KOPT-K1 (cell line): ENCODE measurements around the gene SLFN12L.
A peak's percentile ranks its signal among the peaks of the same experiment; 100 is the strongest.
"Not testable (repeated sequence)": the region's sequence is repeated elsewhere in the genome, so short reads cannot be mapped to it uniquely, and the experiment has no call there.

Experiments used
- H3K27ac ChIP-seq: fragments of 200-600 bp; sonication (generic); 2 replicates; pipeline ENCODE4 v1.5.1; 2016; ENCODE audit warnings: antibody characterized with exemption, mild to moderate bottlenecking, low read depth, low read length; ENCODE audit not compliant: poor library complexity, severe bottlenecking
- H3K36me3 ChIP-seq: fragments of 200-600 bp; sonication (generic); 2 replicates; pipeline ENCODE4 v1.5.1; 2017; ENCODE audit warnings: antibody characterized with exemption, mild to moderate bottlenecking, low read length, moderate library complexity; ENCODE audit not compliant: insufficient read depth
- H3K9me3 ChIP-seq: fragments of 200-600 bp; sonication (generic); 2 replicates; pipeline ENCODE4 v1.5.1; 2017; ENCODE audit warnings: antibody characterized with exemption, low read length, mild to moderate bottlenecking; ENCODE audit not compliant: insufficient read depth, poor library complexity, severe bottlenecking

Gene SLFN12L

DNA sequence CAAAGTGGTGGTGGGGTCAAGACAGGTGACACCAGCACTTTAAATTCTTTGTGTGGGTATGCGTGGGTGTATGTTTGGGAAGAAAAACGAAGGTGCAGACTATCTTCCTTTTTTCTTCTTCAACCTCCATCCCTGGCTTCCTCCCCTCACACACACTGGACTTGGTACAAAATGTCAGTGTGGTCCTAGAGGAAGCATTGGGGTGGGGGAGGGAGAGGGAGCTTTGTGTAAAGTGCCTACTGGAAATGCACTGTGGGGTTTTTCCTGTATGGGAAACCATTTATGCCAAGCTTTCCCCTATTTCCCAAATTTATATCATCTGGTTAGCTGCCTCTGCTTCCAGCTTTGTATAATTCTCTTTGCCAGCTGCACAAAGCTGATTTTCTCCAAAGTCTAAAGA, 44.4 kb downstream of the SLFN12L start:
- Histone ChIP-seq H3K27ac (no peak overlapping the region), H3K36me3 (peaks cover 62% of the 10 kb centered on the region), H3K9me3 (no peaks in the 10 kb centered on the region)

DNA sequence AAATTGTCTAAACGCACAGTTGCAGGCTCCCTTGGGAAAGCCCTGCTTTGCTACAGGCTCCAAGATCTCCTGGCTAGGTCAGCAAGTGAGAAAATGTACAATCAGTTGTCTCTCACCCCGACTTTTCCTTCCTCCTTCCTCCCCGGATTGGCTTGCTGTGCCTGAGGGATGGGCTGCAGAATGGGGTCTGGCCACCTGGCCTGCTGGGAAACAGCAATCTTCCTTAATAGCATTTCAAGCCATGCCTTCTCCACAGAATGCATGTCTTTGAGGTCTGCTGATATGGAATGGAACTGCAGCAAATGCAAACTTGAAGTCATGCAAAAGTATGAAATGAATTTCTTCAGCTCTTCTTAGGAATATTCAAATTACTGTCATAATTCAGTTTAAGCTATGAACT, 46.1 kb downstream of the SLFN12L start:
- Histone ChIP-seq H3K9me3 (no peaks in the 10 kb centered on the region), H3K36me3 (peaks cover 50% of the 10 kb centered on the region), H3K27ac (no peak overlapping the region)

DNA sequence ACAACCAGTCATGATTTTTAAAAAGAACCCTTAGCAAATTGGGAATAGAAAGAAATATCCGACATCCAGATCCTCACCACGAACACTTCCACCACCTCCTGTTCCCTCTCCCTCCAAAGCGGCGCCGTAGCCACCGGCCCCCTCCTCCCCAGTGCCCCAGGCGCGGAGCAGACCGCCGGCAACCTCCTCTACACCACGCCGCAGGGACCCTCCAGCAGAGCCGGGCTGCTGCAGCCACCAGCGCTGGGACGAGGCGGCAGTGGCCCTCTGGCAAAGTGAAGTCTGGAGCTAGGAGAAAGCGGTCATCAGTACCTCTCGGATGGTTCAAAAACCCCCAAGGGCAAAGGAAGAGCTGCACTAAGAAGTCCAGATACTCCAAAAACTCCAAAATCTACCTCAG, 47.5 kb downstream of the SLFN12L start:
- Histone ChIP-seq H3K36me3 (peaks cover 64% of the 10 kb centered on the region), H3K9me3 (peaks cover 6% of the 10 kb centered on the region), H3K27ac (no peak overlapping the region)

DNA sequence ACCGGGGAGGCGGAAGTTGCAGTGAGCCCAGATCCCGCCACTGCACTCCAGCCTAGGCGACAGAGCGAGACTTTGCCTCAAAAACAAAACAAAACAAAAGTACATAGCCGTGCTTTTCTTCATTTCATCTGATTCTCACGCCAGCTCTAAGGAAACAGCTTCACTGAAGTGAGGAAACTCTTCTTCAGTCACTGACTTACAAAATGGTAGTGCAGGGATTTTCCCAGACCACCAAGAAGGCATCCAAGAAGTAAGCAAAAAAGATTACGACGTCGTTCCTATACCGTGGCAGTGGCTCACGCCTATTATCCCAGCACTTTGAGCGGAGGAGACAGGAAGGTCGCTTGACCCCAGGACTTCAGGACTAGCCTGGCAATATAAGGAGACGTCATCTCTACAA, 48.5 kb downstream of the SLFN12L start:
- peaks cover 15% of the 10 kb centered on the region for H3K9me3 ChIP-seq

DNA sequence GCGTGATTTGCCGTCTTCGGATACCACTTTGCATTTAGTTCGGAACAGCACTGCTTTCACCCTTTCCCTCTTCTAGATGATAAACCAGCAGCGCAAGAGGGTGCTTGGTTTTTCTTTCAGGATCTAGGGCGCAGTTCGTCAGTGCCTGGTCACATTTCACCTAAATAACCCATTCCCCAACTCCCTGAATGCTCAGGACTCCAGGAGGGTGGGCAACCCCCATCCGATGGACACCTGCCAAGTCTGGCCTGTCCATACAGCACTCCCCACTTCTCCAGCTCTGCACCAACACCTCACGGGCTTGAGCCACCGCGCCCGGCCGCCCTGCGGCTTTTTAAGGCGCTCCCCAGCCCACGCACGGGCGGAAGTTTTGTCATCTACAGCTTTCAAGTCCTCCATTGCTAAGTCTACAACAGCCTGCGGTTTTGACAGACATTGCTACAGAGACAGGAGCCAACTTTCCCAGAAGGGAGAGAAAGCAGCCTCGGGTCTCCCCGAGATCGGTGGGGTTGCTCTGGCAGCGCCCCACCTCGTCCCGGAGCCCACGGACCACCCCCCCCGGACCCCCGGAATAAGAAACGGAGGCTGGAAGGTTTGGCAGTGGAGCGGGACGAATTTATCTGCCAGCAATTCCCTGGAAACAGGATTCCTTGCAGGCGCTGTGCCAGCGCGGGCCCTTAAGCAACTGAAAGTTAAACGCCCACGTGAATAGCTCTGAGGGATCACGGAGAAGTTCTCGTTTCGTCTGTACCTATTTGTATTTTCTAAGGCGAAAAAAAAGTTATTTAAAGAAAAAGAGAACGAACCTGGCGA, 50.4 kb downstream of the SLFN12L start:
- peaks cover 79% of the 10 kb centered on the region for H3K36me3 ChIP-seq
- peak overlapping the region; percentile 76 for H3K27ac ChIP-seq
- peaks cover 30% of the 10 kb centered on the region for H3K9me3 ChIP-seq

More for the DNA sequence above, 48.5 kb downstream of the SLFN12L start:
- Histone ChIP-seq H3K27ac (no peak overlapping the region), H3K36me3 (peaks cover 72% of the 10 kb centered on the region)

DNA sequence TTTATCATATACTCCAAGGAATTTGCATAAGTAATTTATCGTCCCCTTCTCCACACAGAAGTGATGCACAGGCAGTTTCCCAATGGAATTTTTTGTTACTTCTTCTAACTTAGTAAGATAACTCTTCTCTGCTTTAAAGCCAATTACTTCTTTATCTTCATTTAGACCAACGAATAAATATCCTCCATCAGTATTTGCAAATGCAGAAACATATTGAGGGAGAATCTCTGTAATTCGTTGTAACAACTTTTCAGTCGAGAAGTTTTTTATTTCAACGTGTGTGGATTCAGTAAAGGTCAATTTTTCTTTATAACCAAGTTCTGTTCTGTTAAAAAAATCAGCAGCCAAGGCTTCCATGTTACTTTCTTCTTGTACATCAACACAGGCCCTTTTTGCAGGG, 58.2 kb downstream of the SLFN12L start:
- Histone ChIP-seq H3K9me3 (peaks cover 31% of the 10 kb centered on the region), H3K36me3 (peaks cover 73% of the 10 kb centered on the region), H3K27ac (no peak overlapping the region)

DNA sequence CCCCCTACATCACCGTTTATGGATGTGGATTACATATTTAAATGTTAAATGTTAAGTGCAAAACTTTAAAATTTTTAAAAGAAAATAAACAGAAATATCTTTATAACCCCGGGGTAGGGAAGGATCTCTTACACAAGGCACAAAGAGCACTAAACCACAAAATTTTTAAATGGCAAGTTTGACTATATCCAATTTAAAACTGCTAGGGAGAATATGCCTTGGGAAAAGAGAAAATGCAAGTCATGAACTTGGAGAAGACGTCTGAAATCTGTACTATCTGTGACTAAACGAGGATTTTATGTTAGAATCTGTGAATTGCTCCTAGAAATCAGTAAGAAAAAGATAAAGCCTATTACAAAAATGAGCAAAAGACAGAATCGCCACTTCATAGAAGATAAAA, 60.2 kb downstream of the SLFN12L start:
- H3K27ac ChIP-seq = no peak overlapping the region

DNA sequence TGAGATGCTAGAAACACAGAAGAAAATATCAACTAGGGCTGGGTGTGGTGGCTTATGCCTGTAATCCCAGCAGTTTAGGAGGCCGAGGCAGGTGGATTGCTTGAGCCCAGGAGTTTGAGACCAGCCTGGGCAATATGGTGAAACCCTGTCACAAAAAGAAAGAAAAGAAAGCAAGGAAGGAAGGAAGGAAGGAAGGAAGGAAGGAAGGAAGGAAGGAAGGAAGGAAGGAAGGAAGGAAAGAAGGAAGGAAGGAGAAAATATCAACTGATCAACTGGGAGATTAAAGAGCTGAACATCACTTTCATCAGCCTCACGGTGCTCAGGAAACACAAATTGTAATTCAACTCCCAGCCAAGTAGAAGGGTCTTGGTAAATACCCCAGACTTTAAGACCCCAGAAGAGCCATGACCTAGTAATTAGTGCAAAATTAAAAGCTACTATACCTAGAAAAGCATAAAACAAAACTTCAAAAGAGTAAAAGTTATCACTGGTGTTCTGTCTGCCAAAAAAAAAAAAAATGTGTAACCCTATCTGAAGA, 61.1 kb downstream of the SLFN12L start:
- no peak overlapping the region for H3K27ac ChIP-seq
- peaks cover 64% of the 10 kb centered on the region for H3K36me3 ChIP-seq
- H3K9me3 ChIP-seq = peaks cover 21% of the 10 kb centered on the region

More for the DNA sequence above, 60.2 kb downstream of the SLFN12L start:
- H3K9me3 ChIP-seq = peaks cover 21% of the 10 kb centered on the region
- peaks cover 65% of the 10 kb centered on the region for H3K36me3 ChIP-seq

DNA sequence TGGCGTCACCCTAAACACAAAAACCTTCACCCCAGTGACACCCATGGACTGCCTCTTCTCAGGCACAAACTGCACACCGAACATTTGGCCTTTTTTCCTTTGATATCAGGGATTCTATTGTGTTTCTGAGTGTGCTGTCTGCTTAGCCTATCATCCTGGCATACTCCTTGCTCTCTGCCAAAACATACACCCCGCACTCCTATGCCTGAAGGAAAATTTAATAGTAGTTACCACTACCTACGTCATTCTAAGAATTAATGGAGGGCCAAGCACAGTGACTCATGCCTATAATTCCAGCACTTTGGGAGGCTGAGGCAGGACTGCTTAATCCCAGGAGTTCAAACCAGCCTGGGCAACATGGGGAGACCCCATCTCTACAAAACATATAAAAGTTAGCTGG, 69.0 kb downstream of the SLFN12L start:
- Histone ChIP-seq H3K36me3 (peaks cover 9% of the 10 kb centered on the region), H3K9me3 (no peaks in the 10 kb centered on the region), H3K27ac (peak overlapping the region; percentile 52)

DNA sequence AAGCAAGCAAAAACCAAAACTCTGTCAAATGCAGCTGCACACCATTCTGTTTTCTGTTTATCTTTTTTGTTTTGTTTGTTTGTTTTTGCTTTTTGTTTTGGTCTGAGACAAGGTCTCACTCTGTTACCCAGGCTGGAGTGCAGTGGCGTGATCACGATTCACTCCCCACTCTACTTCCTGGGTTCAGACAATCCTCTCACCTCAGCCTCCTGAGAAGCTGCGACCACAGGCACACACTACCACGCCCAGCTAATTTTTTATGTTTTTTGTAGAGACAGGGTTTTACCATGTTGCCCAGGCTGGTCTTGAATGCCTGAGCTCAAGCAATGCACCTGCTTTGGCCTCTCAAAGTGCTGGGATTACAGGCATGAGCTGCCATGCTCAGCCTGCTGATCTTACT, 69.7 kb downstream of the SLFN12L start:
- Histone ChIP-seq H3K9me3 (no peaks in the 10 kb centered on the region), H3K27ac (peak overlapping the region; percentile 52), H3K36me3 (0 out of 2 replicates have a peak, but pooled peaks cover 5% of the 10 kb centered on the region)

DNA sequence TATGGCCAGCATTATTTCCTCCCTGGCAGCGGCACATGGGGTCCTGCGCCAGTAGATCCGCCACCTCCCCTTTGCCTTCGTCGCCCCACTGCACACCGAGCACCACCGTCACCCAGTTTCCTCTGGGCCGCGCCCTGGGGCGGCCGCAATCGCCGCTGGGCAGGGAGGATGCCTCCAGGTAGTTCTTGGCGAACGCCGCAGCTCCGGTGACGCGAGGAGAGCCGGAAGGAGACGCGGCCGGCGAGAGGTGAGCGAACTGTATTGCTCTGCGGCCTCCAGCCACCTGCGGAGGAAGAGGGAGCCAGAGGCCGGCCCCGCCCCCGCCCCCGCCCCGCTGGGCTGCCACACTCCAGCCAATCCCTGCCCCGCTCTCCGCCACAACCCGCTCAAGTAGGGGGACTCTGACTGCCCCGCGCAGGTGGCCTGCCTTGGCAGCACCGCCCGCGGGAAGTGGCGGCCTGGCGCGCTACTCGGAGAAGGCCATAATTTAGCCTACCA, 77.1 kb downstream of the SLFN12L start:
- Histone ChIP-seq H3K27ac (no peak overlapping the region), H3K9me3 (no peaks in the 10 kb centered on the region), H3K36me3 (peaks cover 10% of the 10 kb centered on the region; the same call in 1 of the 2 replicates)

DNA sequence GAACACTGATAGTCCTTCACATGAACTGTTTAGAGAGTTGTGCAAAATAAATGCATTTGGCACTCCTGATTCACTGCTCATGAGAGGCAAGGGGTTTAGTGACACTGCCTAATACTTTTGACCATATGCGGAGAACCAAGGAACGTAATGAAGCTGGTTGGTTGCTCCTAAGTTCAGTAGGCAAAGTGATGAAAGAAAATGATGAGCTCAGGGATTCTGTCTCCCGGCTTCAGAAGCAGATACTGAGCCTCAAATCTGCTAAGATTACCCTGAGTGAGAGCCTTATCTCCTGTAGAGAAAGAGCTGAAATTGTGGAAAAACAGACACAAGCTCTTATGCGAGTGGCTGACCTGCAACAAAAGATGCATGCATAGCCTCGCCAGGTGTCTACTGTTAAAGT, 83.4 kb downstream of the SLFN12L start:
- not testable (repeated sequence) for H3K27ac ChIP-seq, H3K9me3 ChIP-seq, H3K36me3 ChIP-seq

DNA sequence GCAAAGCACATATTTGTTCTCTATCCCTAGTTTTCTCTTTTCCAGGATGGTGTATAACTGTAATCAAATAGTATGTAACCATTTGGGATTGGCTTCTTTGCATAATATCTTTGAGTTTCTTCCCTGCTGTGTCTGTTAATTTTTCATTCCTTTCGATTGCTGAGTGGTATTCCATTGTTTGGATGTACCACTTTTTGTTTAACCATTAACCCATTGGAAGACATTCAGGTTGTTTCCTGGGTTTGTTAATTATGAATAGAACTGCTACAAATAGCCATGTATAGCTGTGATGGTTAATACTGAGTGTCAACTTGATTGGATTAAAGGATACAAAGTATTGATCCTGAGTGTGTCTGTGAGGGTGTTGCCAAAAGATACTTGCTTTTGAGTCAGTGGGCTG, 84.3 kb downstream of the SLFN12L start:
- Histone ChIP-seq H3K9me3 (no peaks in the 10 kb centered on the region), H3K27ac (no peak overlapping the region), H3K36me3 (0 out of 2 replicates have a peak, but pooled peaks cover 4% of the 10 kb centered on the region)

DNA sequence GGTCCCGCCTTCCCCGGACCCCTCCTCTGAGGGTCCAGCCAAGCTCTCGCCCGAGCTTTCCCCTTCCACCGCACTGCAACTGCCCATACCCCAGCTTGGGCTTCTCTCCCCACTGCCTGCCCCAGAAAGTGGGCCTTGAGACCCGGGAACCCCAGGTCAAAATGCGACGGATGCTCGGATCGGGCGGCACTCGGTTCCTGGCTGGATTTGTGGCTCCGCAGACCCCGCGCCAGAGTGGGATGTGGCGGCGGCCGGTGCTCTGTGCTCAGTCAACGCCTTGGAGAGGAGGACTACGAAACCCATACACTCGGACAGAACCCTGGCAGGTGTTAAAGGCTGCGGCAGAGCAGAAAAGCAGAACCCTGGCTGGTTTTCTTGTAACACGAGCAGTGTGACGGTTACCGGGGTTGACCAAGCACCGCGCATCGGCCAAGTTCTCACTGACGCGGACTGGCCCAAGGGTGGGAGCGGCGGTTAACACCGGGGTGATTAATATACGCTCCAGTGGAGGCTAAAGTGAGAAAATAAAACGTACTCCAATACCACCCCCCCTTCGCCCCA, 88.0 kb downstream of the SLFN12L start:
- Histone ChIP-seq H3K9me3 (no peaks in the 10 kb centered on the region), H3K27ac (no peak overlapping the region), H3K36me3 (no peaks in the 10 kb centered on the region)

DNA sequence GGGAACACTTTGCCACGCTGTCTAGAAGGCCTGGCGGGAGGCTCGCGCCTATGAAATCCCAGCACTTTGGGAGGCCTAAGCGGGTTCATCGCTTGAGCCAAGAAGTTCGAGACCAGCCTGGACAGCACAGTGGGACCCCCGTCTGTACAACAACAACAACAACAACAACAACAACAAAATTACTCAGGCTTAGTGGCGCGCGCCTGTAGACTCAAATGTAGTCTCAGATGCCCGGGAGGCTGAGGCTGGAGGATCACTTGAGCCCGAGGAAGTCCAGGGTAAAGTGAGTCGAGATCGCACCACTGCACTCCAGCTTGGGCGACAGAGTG, 88.6 kb downstream of the SLFN12L start:
- Histone ChIP-seq H3K27ac (no peak overlapping the region), H3K36me3 (no peaks in the 10 kb centered on the region), H3K9me3 (no peaks in the 10 kb centered on the region)
